NCI-H748 (cell line): Measurements from ENCODE around the gene RBM10.

Experiments used
- DNase-seq: peaks from one replicate; lab custom pipeline; 2025; ENCODE audit not compliant: unreplicated experiment; lab: John Stamatoyannopoulos, UW

Gene RBM10

DNA sequence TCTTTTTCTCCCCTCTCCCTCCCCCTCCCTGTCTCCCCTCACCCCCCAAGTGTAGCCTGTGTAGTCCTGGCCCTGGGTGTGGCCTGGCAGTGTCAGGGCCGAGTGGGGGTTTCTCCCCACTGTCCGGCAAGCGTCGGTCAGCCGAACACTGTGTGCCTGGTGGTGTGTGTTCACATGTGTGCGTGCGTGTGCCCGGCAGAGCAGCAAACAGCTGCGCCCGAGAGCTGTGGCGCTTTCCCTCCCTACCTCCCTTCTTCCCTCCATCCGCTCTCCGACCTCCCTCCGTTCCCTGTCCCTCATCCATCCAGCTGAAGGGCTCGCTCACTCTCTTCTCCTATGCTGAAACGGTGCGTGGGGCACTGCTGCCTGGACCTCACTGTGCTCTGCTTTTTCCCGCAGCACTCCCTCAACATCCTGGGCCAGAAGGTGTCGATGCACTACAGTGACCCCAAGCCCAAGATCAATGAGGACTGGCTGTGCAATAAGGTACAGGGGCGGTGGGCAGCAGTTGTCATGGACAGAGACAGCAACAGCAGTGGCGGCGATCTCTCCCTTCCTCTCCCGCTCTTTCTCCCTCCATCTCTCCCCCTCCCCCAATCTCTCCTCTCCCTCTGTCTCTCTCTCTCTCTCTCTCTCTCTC lies 31.2 kb downstream of the RBM10 start:
- DNase-seq: no peak

DNA sequence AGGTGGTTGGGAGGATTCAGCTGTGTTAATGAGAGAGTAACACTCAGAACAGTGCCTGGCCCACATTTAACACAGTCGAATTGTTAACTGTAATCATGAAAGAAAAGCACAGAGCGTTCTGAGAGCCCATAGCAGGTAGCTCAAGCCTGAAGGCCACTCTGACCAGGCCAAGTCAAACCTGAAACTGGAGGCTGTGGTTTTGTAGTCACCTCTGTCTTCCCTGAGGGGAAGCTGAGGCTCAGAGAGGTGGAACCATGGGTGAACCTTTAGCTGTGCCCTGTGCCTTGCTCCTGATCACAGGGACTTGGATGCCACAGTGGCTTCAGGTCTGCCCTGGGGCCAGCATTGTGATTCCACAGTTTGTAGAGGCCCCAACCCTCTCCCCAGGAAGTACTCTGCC lies 32.1 kb downstream of the RBM10 start:
- no peak for DNase-seq

DNA sequence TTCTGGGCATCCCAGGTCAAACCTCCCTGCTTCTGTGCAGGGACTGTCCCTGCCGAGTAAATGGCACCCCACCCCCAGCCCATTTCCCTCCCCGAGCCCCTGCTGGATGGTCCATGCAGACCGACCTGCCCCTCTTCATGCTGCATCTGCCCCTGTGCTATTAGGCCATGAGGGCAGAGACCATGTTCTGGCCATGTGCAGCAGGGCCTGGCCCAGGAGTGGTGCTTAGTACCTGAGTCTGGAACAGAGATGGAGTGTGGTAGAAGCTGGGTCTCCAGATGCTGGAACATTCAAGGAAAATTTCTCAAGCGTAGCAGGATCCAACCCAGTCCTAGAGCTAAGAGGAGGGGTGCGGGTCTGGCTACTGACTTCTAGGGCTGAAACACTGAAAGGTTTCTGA lies 33.3 kb downstream of the RBM10 start:
- DNase-seq: no peak

DNA sequence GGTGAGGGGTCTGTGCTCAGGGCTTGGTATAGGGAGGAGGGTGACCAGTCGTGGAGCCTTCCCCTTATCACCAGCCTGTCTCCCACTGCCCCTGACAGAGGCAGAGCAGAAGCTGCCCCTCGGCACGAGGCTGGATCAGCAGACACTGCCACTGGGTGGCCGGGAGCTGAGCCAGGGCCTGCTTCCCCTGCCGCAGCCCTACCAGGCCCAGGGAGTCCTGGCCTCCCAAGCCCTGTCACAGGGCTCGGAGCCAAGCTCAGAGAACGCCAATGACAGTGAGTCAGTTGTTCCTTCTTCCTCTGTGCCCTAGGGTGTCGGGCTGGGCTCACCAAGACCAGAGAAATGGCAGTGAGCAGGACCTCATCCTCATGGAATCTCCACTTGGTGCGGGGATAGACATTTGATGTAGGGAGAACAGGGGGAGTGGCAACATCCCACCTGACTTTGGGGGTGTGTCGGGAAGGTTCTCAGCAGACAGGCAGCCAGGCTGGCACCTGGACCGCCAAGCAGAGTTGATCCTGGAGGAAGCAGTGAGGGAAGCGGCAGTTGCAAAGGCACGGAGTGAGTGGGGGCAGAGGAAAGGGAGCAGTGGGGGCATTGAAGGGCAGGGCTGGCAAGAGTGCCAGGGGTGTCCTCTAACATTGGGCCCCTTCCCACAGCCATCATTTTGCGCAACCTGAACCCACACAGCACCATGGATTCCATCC lies 34.4 kb downstream of the RBM10 start:
- no peak for DNase-seq

DNA sequence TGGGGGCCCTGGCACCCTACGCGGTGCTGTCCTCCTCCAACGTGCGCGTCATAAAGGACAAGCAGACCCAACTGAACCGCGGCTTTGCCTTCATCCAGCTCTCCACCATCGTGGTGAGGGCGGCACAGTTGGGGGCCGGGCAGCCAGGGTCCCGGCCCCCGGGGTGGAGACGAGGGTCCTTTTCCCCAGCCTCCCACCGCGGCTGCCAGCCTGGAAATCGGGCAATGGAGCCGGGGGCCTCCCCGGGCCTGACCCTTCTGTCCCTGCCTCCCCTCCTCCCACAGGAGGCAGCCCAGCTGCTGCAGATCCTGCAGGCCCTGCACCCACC lies 34.9 kb downstream of the RBM10 start:
- no peak for DNase-seq

DNA sequence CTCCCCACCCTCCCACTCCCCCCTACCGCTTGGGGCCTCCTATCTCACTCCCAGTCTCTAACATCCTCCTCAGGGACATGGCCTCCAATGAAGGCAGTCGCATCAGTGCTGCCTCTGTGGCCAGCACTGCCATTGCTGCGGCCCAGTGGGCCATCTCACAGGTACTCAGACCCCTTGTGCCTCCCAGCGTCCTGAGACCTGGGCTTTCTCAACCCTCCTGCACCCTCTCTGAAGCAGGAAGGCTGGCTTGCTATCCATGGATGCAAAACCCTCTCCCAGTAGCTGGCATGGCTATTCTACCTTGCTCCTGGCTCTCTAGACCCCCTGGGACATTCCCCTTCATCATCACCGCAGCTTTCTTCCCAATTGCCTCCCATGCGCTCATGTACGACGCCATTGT lies 35.3 kb downstream of the RBM10 start:
- DNase-seq: no peak

DNA sequence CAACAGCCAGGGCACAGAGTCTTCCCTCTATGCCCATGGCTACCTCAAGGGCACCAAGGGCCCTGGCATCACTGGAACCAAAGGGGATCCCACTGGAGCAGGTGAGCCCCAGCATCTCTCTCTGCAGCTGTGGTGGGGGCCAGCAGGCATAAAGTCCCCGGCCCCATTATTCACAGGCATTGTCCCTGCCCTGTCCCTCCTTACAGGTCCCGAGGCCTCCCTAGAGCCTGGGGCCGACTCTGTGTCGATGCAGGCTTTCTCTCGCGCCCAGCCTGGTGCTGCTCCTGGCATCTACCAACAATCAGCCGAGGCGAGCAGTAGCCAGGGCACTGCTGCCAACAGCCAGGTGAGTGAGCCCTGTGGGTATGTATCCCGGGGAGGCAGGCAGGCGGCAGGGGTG lies 36.3 kb downstream of the RBM10 start:
- DNase-seq: no peak

DNA sequence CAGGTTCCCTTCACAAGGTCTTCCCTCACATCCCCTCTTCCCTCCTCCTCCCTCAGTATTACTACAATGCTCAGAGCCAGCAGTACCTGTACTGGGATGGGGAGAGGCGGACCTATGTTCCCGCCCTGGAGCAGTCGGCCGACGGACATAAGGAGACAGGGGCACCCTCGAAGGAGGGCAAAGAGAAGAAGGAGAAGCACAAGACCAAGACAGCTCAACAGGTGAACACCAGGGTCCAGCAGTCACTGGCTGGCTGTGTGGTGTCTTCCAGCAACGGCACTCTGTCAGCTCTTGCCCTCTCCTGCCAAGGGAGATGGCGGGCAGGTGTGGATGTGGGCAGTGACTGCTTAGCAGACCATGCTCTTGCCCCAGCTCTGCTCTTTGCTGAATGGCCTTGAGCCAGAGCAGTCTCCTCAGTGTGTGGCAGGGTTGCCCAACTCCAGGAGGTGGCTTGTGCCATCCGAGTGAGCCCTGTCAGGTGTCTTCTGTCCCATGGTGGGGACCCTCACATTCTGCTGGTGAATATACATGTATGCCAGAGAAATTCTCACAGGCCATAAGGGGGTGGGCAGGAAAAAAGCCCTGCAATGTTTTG lies 37.2 kb downstream of the RBM10 start:
- no peak for DNase-seq

DNA sequence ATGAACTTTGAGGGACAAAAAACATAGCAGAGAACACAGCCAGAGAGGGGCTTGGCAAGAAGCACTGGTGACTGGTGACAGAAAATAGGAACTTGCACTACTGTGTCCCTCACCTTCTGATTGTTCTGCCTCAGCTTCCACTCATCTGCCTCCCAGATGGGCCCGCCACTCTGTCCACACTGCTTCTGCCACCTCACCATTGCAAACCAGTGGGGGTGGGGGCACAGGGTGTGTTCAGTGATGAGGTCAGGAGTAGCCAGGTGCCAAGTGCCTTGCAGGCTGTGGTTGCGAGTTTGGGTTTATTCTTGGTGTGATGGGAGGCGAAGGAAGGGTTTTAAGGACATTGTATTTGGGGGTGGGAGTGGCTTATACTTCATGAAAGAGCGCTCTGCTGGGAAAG lies 39.5 kb downstream of the RBM10 start:
- DNase-seq: no peak

DNA sequence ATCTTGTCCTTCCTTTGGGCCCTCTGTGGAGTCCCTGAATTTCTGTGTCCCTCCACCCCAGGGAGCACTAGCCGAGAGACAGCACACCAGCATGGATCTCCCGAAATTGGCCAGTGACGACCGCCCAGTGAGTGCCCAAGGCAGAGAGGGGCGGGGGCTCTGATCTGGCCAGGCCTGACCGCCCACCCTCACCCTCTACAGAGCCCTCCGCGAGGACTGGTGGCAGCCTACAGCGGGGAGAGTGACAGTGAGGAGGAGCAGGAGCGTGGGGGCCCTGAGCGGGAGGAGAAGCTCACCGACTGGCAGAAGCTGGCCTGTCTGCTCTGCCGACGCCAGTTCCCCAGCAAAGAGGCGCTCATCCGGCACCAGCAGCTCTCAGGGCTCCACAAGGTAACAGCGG lies 40.2 kb downstream of the RBM10 start:
- no peak for DNase-seq

DNA sequence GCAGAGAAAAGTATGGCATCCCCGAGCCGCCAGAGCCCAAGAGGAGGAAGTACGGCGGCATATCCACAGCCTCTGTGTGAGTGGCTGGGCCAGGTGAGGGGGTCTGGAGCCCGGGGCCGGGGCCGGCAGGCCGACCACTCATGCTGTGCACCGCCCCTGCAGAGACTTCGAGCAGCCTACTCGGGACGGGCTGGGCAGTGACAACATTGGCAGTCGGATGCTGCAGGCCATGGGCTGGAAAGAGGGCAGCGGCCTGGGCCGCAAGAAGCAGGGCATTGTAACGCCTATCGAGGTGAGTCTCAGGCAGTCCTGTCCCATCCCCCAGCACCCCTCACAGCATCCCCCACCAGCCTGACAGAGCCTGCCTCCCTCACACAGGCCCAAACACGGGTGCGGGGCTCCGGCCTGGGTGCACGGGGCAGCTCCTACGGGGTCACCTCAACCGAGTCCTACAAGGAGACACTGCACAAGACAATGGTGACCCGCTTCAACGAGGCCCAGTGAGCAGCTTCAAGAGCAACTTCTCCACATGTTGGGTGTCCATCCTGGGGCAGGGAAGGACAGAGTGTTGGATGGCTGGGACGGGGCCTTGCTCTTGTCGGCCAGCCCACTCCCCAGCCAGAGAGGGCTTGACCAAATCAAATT lies 41.2 kb downstream of the RBM10 start:
- no peak for DNase-seq

DNA sequence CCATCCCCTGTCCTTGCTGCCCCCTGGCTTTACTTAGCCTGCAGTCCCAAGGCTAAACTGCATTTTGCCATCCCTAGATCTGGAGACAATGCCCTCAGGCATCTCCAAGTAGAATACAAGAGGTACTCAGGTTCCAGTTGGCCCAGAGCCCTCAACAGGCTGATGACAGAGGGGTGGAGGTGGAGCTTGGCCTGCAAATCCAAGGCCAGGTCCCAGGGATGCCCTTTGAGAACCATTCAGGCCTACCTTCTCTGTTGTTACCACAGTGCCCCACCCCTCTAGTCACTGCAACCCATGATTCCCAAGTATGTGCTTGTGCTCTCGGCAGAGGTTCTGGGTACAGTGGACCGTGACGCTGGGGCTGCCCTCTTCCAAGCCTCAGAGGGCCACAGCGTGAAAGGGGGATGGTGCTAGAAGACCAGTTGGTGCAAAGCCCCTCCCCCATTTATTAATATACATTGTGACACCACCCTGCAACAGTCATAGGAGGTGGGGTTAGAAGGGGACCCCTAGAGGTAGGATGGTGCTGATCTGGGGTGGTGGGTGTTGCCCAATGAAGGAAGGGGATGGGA lies 42.2 kb downstream of the RBM10 start:
- no peak for DNase-seq

DNA sequence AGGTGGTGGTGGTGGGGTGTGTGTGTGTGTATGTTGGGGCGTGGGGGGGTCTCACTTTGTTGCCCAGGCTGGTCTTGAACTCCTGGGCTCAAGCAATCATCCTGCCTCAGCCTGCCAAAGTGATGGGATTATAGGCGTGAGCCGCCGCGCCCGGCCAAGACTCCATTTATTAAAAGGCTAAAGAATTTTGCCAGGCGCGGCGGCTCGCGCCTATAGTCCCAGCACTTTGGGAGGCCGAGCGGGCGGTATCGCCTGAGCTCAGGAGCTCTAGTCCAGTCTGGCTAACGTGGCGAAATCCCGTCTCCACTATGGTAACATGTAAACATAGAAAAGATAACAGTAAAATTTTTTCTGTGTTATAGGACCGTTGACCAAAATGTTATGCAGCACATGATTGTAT lies 44.9 kb downstream of the RBM10 start:
- DNase-seq: no peak

DNA sequence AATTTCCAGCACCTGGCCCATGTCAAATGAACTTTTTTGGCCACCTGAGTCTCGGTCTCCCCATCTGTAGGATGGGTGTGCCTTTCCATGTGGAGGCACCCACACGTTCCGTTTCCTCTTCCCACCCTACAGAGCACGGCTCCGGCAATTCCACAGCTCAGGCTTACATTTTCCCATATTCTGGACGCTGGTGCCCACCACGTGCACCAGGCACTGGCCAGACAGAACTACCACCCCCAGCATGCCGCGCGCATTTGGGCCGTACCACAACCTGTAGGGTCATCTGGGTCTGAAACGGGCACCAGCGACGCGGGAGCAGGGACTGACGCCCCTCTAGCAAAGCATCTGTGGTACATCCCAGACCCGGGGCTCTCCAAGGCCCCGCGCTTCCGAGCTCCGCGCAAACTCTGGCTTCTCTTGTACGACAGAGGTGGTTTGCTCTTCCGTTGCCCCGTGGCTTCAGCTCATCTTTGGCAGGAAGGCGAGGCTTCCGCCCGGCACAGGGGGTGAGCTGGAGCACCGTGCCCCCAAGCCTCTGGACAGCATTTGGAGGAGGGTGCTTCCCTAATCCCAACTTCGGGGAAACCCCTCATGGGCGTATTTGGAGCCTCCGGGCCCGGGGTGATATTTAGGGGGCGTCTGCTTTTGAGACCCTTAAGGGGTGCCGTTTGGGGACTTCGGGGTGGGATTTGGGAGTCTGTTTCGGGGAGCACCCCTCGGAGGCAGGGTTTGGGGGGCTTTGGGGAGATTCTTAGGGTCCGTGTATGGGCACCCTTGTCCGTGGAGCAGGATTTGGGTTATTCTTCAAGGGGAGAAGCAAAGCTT lies 45.6 kb downstream of the RBM10 start:
- DNase-seq: peak; percentile 96

DNA sequence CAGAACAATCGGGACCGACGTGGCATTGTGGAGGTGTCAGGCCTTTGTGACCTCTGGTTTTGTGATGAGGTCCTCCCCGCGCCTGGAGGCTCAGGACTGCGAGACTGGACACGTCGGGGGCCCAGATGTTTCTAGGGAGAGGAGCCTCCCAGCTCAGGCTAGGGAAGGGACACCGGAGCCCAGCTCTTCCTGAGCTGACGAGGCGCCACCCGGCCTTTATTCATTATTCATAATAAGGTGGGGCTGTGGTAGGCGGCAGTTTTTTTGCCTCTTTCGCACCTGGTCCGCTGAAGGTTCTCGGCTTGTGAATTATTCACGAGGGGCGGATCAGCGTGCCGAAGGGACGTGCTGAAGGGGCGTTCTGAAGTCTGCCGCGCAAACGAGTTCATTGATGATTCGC lies 46.3 kb downstream of the RBM10 start:
- DNase-seq: peak; percentile 84

DNA sequence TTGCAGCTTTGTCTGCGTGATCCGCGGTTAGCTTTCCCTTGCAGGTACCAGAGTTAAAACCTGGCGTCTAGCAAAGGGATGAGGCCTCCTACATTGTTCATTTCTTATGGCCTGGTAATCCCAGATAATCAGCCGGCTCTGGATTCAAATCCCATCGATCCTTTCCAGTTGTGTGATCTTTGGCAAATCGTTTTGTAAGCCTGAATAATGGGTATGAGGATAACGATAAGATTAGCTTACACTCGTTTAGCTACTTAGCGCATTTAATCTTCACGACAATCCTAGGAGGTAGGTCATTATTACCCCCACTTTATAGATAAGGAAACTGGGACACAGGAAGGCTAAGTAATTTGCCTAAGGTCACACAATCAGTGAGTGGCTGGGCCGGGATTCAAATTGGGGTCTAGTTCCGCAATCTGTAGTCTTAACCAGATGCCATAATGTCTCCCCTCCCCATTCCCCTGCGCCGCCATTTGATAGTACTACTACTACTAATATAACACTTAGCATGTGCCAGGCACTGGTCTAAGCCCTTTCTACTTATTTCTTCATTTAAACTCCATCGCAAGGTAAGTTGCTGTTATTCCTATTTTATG lies 46.9 kb downstream of the RBM10 start:
- no peak for DNase-seq

DNA sequence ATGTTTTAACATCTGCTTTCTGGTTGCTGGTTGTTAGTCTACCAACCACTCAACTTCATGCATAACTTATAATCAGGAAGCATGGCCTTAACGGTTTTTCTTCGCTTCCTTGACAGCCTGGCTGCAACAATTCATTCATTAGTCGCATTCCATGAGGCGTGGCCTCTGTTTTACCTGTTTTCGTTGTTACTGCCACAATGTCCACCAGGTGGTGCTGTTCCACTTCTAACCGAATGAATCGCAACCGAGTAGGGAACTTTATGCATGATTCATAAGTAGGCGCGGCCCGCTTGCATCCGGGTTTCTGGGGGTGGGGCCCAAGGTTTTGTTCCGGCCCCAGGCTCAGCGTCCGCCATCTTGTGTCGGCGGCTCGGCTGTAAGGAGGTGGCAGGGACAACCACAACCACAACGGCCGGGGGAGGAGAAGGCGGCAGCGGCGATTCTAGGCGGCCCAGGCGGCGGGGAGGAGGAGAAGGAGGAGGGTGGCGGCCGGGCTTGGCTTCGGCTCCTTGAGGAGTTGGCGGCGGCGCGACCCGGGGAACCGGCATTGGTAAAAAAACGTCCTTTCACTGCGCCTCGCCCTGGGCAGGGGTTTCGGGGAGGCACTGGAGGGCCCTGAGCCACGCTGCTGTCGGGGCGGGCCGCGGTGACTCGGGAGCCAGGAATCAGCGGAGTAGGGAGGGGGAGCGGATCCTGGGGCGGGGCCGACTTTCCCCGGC lies 48.6 kb downstream of the RBM10 start, which contains the start of gene UBA1:
TSS of gene UBA1 (plus strand) at position 355 of the 719 bp plus-strand sequence. CDS start 4,974 bp downstream, outside the sequence.
- peak; percentile 95 for DNase-seq

DNA sequence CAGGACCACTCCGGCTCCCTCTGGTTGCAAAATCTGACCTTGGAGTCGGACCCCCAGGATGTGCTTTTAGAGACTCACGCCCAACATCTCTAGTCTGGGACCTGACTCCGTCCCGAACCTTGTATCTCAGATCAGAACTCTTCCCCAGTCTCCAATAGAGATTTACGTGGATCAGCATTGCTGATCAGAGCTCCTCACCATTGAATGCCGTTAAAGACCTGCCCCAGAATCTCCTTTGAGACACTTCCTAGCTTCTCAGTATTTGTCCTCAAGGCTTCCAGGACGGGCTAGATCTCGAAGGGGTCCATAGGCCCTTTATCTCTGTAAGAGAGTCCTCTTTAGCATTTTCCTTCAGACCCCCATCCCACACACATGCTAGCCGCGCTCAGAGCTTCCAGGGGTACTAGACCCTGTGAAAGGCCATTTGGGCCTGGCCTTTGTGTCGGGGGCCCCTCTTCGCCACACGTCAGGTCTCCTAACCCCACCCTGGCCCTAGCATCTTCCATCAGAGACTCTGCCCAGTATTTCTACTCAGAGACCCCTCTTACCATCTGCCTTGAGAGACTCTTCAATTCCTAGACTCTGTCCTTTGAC lies 49.3 kb downstream of the RBM10 start:
- no peak for DNase-seq

DNA sequence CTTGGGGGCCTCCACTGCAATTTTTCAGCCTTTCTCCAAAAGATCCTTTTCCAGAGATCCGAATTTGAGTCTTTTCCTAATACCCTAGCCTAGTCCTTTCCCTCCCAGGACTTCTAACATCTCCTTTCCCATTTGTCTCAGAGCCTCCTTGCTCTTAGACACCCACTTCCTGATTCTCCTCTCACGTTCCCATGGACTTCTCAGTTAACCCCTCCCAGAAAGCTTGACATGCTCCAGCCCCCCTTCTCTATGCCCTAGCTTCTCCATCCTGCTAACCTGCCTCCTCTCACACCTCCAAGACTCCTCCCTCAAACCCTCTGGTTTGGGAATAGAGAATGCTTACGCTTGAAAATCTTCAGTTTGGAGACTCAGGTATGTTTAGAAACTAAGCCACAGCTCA lies 51.1 kb downstream of the RBM10 start:
- no peak for DNase-seq

DNA sequence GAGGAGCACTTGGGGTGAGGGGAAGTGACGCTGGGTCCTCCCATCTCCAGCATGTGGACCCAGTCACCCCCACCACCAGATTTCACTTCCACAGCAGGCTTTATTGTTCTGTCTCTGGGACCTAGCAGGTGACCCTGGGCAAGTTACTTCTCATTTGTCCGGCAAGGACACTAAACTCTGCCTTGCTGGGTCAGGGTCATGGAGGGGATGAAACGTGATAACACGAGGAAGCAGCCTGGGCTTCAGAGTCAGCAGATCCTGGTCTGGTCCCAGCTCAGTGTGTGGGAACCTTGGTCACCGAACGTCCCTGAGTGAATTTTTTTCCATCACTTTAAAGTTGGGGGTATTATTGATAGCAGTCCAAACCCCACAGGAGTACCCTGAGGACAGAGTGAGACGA lies 52.5 kb downstream of the RBM10 start:
- DNase-seq: no peak
